ENCODE results near the gene BPIFB1. TPM values are rescaled to one million over a fixed set of nuclear protein-coding genes. Genes with fewer than 3 reads are reported as not detected.

The BPIFB1 gene
- total and polyA plus RNA-seq, 9 of the 15 experiments (the other 6 are each of a cell fraction or from before 2014, with no cell fraction given), result not detected

GRCh38 chr20:33348136-33348937, 65.3 kb downstream of the BPIFB1 start (continued):
- no peak for TF ChIP-seq HDAC2 (IDR thresholded peaks at IDR 0.05)

DNA sequence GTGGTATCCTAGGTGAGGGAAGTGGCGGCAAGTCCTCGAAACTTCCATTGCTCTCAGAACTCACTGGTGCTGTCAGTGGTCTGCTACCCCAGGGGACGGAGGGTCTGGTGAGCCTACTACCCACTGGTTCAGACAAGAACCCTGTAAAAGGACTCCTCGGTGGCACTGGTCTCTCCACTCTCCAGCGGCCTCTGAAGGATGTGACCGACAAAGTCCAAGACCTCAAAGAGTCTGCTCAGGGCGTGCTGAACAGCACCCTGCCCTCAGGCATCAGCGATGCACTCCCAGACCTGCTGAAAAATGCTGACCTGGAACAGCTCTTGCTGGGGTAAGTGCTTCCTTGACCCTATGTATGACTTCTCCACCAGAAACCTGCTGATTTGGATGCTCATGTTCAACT, 66.5 kb downstream of the BPIFB1 start:
- POLR2A ChIA-PET, result no interaction called here
- intact Hi-C loops (cut with micrococcal nuclease), result no loop called here
- no peak for FAIRE-seq
- no TSS peak for BruUV-seq (replicated peaks)
- H3K79me2 ChIP-seq (ENCODE audit: control insufficient read depth, insufficient read depth, low read length), result no peaks in the 10 kb centered on the region
- no peak overlapping the region for H3K4me3 ChIP-seq
- peaks cover 3% of the 10 kb centered on the region for H3K36me3 ChIP-seq (ENCODE audit: control insufficient read depth, insufficient read depth, low read length)
- CTCF ChIA-PET (ENCODE audit: low intra/inter-chr PET ratio), result no interaction called here
- DNase-seq (ENCODE audit: extremely low read depth in 1 of 4, low spot score in 3 of 4), result no peak
- no peaks in the 10 kb centered on the region; the same call in 1 of the 2 replicates for H4K20me1 ChIP-seq (replicated peaks; ENCODE audit: control insufficient read depth, insufficient read depth, low read length)
- WGBS (ENCODE audit: insufficient coverage, low coverage, missing lambda C conversion rate), result 75% methylated on average over 8 of the region's 8 CpGs
- no peak overlapping the region for H2AFZ ChIP-seq (ENCODE audit: low read depth, low read length)
- no peak for ATAC-seq
- no peaks in the 10 kb centered on the region for H3K9me3 ChIP-seq (replicated peaks; ENCODE audit: control insufficient read depth, insufficient read depth, low read depth, low read length)
- no peak overlapping the region for H3K27ac ChIP-seq (ENCODE audit: extremely low read depth, low read depth, low read length)
- no peak overlapping the region for H3K9ac ChIP-seq (ENCODE audit: insufficient read depth in 1 of 2, low read depth in 2 of 2, low read length in 2 of 2)
- H3K9me1 ChIP-seq (ENCODE audit: control insufficient read depth, insufficient read depth, low read length), result no peaks in the 10 kb centered on the region
- H3K27me3 ChIP-seq (ENCODE audit: control insufficient read depth in 2 of 2, insufficient read depth in 2 of 2, low read length in 2 of 2), result no peaks in the 10 kb centered on the region
- in situ Hi-C loops (cut with MboI), result no loop called here
- H3K4me2 ChIP-seq (ENCODE audit: insufficient read depth, low read length), result no peak overlapping the region
- H3K4me1 ChIP-seq (replicated peaks in 1 of 2; ENCODE audit: control insufficient read depth in 2 of 2, insufficient read depth in 2 of 2, low read length in 2 of 2), result no peaks in the 10 kb centered on the region; a peak in 1 of 5 replicates
- no peak for TF ChIP-seq BRF1 (IDR thresholded peaks at IDR 0.05; ENCODE audit: borderline replicate concordance, extremely low read depth, insufficient read length)
- no peak for TF ChIP-seq ZNF407 (IDR thresholded peaks at IDR 0.05; ENCODE audit: low read depth)
- no peak for TF ChIP-seq TRIM24 (IDR thresholded peaks at IDR 0.05)
- no peak for TF ChIP-seq ZFP30 (CRISPR knock-in tag; IDR thresholded peaks at IDR 0.05; ENCODE audit: borderline replicate concordance)
- TF ChIP-seq, protein P1, sequence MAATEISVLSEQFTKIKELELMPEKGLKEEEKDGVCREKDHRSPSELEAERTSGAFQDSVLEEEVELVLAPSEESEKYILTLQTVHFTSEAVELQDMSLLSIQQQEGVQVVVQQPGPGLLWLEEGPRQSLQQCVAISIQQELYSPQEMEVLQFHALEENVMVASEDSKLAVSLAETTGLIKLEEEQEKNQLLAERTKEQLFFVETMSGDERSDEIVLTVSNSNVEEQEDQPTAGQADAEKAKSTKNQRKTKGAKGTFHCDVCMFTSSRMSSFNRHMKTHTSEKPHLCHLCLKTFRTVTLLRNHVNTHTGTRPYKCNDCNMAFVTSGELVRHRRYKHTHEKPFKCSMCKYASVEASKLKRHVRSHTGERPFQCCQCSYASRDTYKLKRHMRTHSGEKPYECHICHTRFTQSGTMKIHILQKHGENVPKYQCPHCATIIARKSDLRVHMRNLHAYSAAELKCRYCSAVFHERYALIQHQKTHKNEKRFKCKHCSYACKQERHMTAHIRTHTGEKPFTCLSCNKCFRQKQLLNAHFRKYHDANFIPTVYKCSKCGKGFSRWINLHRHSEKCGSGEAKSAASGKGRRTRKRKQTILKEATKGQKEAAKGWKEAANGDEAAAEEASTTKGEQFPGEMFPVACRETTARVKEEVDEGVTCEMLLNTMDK (IDR thresholded peaks at IDR 0.05; ENCODE audit: borderline replicate concordance, insufficient read depth, low read depth, low read length, poor library complexity, severe bottlenecking), result no peak

Measured in K562 (cell line).